Trophoblast cell (in vitro differentiated cells and primary cell): ENCODE results near the gene ZNF335.

Experiments
- DNase-seq, 2 donors: peaks; one replicate each; pipeline ENCODE4 v3.0.0-alpha.2; 2016
- H2AFZ ChIP-seq: 2 replicates; pipeline ENCODE4 v1.6.1; 2013; ENCODE audit warnings: low read length, moderate library complexity, mild to moderate bottlenecking; ENCODE audit not compliant: insufficient read depth, poor library complexity
- H2AK5ac ChIP-seq: 2 replicates; pipeline ENCODE4 v1.6.1; 2013; ENCODE audit warnings: mild to moderate bottlenecking, low read length
- H2BK120ac ChIP-seq: 2 replicates; pipeline ENCODE4 v1.6.1; 2013; ENCODE audit warnings: low read length, mild to moderate bottlenecking, moderate library complexity; ENCODE audit not compliant: insufficient read depth, poor library complexity
- H2BK12ac ChIP-seq: 2 replicates; pipeline ENCODE4 v1.6.1; 2013; ENCODE audit warnings: mild to moderate bottlenecking, low read length, moderate library complexity
- H2BK5ac ChIP-seq: 2 replicates; pipeline ENCODE4 v1.6.1; 2013; ENCODE audit warnings: low read length, low read depth, moderate library complexity, mild to moderate bottlenecking; ENCODE audit not compliant: poor library complexity
- H3K14ac ChIP-seq: 2 replicates; pipeline ENCODE4 v1.6.1; 2013; ENCODE audit warnings: mild to moderate bottlenecking, low read length
- H3K18ac ChIP-seq: 2 replicates; pipeline ENCODE4 v1.6.1; 2013; ENCODE audit warnings: mild to moderate bottlenecking, low read length
- H3K23ac ChIP-seq: 2 replicates; pipeline ENCODE4 v1.6.1; 2013; ENCODE audit warnings: low read length
- H3K27ac ChIP-seq: 2 replicates; pipeline ENCODE4 v1.5.1; 2013; ENCODE audit warnings: low read depth, mild to moderate bottlenecking, inconsistent platforms, low read length, moderate library complexity
- H3K27me3 ChIP-seq: 2 replicates; pipeline ENCODE4 v1.6.1; 2013; ENCODE audit warnings: inconsistent platforms, mild to moderate bottlenecking, low read length, moderate library complexity; ENCODE audit not compliant: insufficient read depth
- H3K36me3 ChIP-seq, 2 experiments: 1 replicate in 1 of 2; 2 replicates in 1 of 2; pipeline ENCODE4 v1.6.1; 2013; ENCODE audit warnings: low read length in 2 of 2, mild to moderate bottlenecking in 2 of 2, moderate library complexity in 1 of 2; ENCODE audit not compliant: insufficient read depth in 2 of 2, control insufficient read depth in 1 of 2
- H3K4ac ChIP-seq: 2 replicates; pipeline ENCODE4 v1.6.1; 2013; ENCODE audit warnings: low read depth, mild to moderate bottlenecking, low read length, moderate library complexity
- H3K4me1 ChIP-seq, 2 experiments: 1 replicate in 1 of 2; 2 replicates in 1 of 2; pipeline ENCODE4 v1.6.1; 2013; ENCODE audit warnings: low read length in 2 of 2, mild to moderate bottlenecking in 2 of 2, moderate library complexity in 1 of 2; ENCODE audit not compliant: insufficient read depth in 2 of 2, control insufficient read depth in 1 of 2
- H3K4me2 ChIP-seq: 2 replicates; pipeline ENCODE4 v1.6.1; 2013; ENCODE audit warnings: inconsistent platforms, mild to moderate bottlenecking, low read length, moderate library complexity
- H3K4me3 ChIP-seq: 2 replicates; pipeline ENCODE4 v1.5.1; 2013; ENCODE audit warnings: mild to moderate bottlenecking, low read depth, low read length, inconsistent platforms
- H3K79me1 ChIP-seq: one replicate; pipeline ENCODE4 v1.6.1; 2013; ENCODE audit warnings: low read length
- H3K79me2 ChIP-seq: 2 replicates; pipeline ENCODE4 v1.6.1; 2013; ENCODE audit warnings: low read length, mild to moderate bottlenecking; ENCODE audit not compliant: control insufficient read depth, insufficient read depth, poor library complexity
- H3K9ac ChIP-seq: 2 replicates; pipeline ENCODE4 v1.6.1; 2013; ENCODE audit warnings: mild to moderate bottlenecking, low read length
- H3K9me3 ChIP-seq: 2 replicates; pipeline ENCODE4 v1.6.1; 2013; ENCODE audit warnings: low read depth, mild to moderate bottlenecking, control low read depth, inconsistent platforms, low read length; ENCODE audit not compliant: insufficient read depth
- H4K12ac ChIP-seq: 2 replicates; pipeline ENCODE4 v1.6.1; 2013; ENCODE audit warnings: low read depth, mild to moderate bottlenecking, low read length, moderate library complexity
- H4K8ac ChIP-seq: 2 replicates; pipeline ENCODE4 v1.6.1; 2013; ENCODE audit warnings: low read depth, mild to moderate bottlenecking, low read length, moderate library complexity
- H4K91ac ChIP-seq: one replicate; pipeline ENCODE4 v1.6.1; 2013; ENCODE audit warnings: low read depth, mild to moderate bottlenecking, low read length, moderate library complexity
- WGBS: extraction: QIAGEN DNeasy Blood & Tissue Kit; methylation state at CpG from one replicate; pipeline ENCODE4 v1.1.7; 2013; ENCODE audit warnings: missing lambda C conversion rate; ENCODE audit not compliant: insufficient read length, insufficient coverage; ENCODE audit errors: extremely low coverage; 5-methylcytosine and 5-hydroxymethylcytosine counted together

The ZNF335 gene

DNA sequence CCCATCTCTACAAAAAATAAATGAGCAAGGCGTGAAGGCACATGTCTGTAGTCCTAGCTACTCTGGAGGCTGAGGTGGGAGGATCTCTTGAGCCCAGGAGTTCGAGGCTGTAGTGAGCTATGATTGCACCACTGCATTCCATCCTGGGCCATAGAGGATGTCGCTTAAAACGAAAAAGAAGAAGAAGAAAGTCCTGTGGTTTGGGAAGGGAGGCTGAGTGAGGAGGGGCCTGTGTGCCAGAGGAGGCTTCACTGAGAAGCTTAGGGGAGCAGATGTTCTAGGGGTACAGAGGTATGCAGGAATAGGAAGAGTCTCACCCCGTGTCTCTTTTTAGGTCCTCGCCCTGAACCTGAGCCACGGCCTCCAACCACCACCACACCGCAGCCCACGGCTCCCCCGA, 40.9 kb upstream of the ZNF335 start:
- H4K12ac ChIP-seq = no peak overlapping the region
- H3K27ac ChIP-seq = no peak overlapping the region
- peaks cover 7 to 12% of the 10 kb centered on the region in 2 experiments for H3K36me3 ChIP-seq
- no peak overlapping the region for H3K9ac ChIP-seq
- no peak overlapping the region for H3K4ac ChIP-seq
- no peak for DNase-seq
- H2AK5ac ChIP-seq = no peak overlapping the region
- H3K79me2 ChIP-seq = no peaks in the 10 kb centered on the region
- no peak overlapping the region for H3K18ac ChIP-seq
- H2AFZ ChIP-seq = no peak overlapping the region
- no peak overlapping the region for H4K8ac ChIP-seq
- peak overlapping the region; percentile 41 for H4K91ac ChIP-seq
- no peak overlapping the region for H3K14ac ChIP-seq
- H3K4me1 ChIP-seq = peaks cover 14 to 19% of the 10 kb centered on the region in 2 experiments
- peaks cover 16% of the 10 kb centered on the region for H3K9me3 ChIP-seq
- no peak overlapping the region for H3K23ac ChIP-seq
- H3K27me3 ChIP-seq = no peaks in the 10 kb centered on the region
- no peak overlapping the region for H3K4me3 ChIP-seq
- no CpG with 5 or more reads among the region's 10 CpGs for WGBS
- no peak overlapping the region for H2BK120ac ChIP-seq
- no peak overlapping the region for H2BK12ac ChIP-seq
- peaks cover 15% of the 10 kb centered on the region for H3K79me1 ChIP-seq
- H3K4me2 ChIP-seq = no peak overlapping the region
- H2BK5ac ChIP-seq = no peak overlapping the region

- H3K79me2 ChIP-seq = no peaks in the 10 kb centered on the region
- no peak overlapping the region for H4K91ac ChIP-seq
- H2BK5ac ChIP-seq = no peak overlapping the region
- no peak overlapping the region for H4K8ac ChIP-seq
- H3K27ac ChIP-seq = no peak overlapping the region
- no peak overlapping the region for H3K18ac ChIP-seq
- no peak overlapping the region for H2AK5ac ChIP-seq
- no peak overlapping the region for H4K12ac ChIP-seq
- H3K4me1 ChIP-seq = peaks cover 14 to 22% of the 10 kb centered on the region in 2 experiments
- no CpG with 5 or more reads among the region's 57 CpGs for WGBS
- H2BK12ac ChIP-seq = no peak overlapping the region
- H3K14ac ChIP-seq = no peak overlapping the region
- peaks cover 14% of the 10 kb centered on the region for H3K9me3 ChIP-seq
- H3K4me2 ChIP-seq = no peak overlapping the region
- no peak overlapping the region for H2BK120ac ChIP-seq
- H3K9ac ChIP-seq = no peak overlapping the region
- peaks cover 7 to 12% of the 10 kb centered on the region in 2 experiments for H3K36me3 ChIP-seq
- H3K4ac ChIP-seq = no peak overlapping the region
- H3K4me3 ChIP-seq = no peak overlapping the region
- DNase-seq = peak; percentile 40 to 57
- no peak overlapping the region for H2AFZ ChIP-seq
- H3K27me3 ChIP-seq = no peaks in the 10 kb centered on the region
- H3K79me1 ChIP-seq = peaks cover 15% of the 10 kb centered on the region
- no peak overlapping the region for H3K23ac ChIP-seq
Measured at GRCh38 chr20:46011631-46012482, 39.9 kb upstream of the ZNF335 start.

DNA sequence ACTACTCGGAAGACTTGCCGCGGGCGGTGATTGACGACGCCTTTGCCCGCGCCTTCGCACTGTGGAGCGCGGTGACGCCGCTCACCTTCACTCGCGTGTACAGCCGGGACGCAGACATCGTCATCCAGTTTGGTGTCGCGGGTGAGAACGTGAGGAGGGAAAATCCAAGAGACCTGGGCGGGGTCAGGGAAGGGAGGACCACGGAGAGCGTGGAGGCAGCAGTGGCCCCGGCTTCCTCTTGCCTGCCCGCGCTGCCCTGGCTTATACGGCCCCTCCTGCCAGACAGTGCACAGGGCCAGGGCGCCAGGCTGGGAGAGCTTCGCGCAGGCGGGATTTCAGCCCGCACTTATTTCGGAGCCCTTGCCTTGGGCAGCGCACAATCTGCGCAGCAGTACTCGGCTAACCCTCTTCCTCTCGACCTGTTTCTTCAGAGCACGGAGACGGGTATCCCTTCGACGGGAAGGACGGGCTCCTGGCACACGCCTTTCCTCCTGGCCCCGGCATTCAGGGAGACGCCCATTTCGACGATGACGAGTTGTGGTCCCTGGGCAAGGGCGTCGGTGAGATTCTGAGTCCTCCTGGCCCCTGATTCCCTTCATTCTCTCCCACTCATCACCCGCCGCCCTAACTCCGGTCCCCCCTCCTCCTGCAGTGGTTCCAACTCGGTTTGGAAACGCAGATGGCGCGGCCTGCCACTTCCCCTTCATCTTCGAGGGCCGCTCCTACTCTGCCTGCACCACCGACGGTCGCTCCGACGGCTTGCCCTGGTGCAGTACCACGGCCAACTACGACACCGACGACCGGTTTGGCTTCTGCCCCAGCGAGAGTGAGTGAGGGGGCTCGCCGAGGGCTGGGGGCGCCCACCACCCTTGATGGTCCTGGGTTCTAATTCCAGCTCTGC, 38.7 kb upstream of the ZNF335 start:
- Histone ChIP-seq H2AK5ac (no peak overlapping the region), H2BK5ac (no peak overlapping the region), H2AFZ (no peak overlapping the region), H3K79me2 (no peaks in the 10 kb centered on the region), H3K4me1 (peaks cover 14 to 24% of the 10 kb centered on the region in 2 experiments), H3K4me2 (no peak overlapping the region), H2BK120ac (no peak overlapping the region), H3K18ac (no peak overlapping the region), H3K23ac (no peak overlapping the region), H3K4me3 (no peak overlapping the region), H3K27me3 (no peaks in the 10 kb centered on the region), H3K9me3 (peaks cover 14% of the 10 kb centered on the region), H4K91ac (no peak overlapping the region), H3K14ac (no peak overlapping the region), H3K27ac (no peak overlapping the region), H3K4ac (no peak overlapping the region), H3K79me1 (peaks cover 19% of the 10 kb centered on the region), H4K12ac (no peak overlapping the region), H3K36me3 (peaks cover 7 to 10% of the 10 kb centered on the region in 2 experiments), H2BK12ac (peak overlapping the region; percentile 79), H4K8ac (no peak overlapping the region), H3K9ac (no peak overlapping the region)
- whole genome bisulfite sequencing = no CpG with 5 or more reads among the region's 74 CpGs
- DNase-seq = peak; percentile 42 to 59

- Histone ChIP-seq H2BK5ac (no peak overlapping the region), H3K4me3 (no peak overlapping the region), H3K9me3 (peaks cover 14% of the 10 kb centered on the region), H2BK12ac (peak overlapping the region; percentile 5), H3K23ac (no peak overlapping the region), H3K27ac (no peak overlapping the region), H3K4me2 (no peak overlapping the region), H3K27me3 (no peaks in the 10 kb centered on the region), H3K79me2 (no peaks in the 10 kb centered on the region), H2BK120ac (no peak overlapping the region), H3K36me3 (peaks cover 7 to 10% of the 10 kb centered on the region in 2 experiments), H2AK5ac (no peak overlapping the region), H3K4me1 (peaks cover 21 to 33% of the 10 kb centered on the region in 2 experiments), H3K9ac (no peak overlapping the region), H4K12ac (no peak overlapping the region), H3K18ac (no peak overlapping the region), H3K79me1 (peaks cover 27% of the 10 kb centered on the region), H4K91ac (no peak overlapping the region), H2AFZ (no peak overlapping the region), H4K8ac (no peak overlapping the region), H3K4ac (no peak overlapping the region), H3K14ac (no peak overlapping the region)
- no peak for DNase-seq
- WGBS = no CpG with 5 or more reads among the region's 20 CpGs
Measured at GRCh38 chr20:46009816-46010215, 37.8 kb upstream of the ZNF335 start.
